GM23248 (cell line): ENCODE results near the gene HBQ1. TPM values are rescaled to one million over a fixed set of nuclear protein-coding genes. Genes with fewer than 3 reads are reported as not detected.
"Not testable (repeated sequence)": the region's sequence is repeated elsewhere in the genome, so short reads cannot be mapped to it uniquely, and the experiment has no call there.

Experiments
- DNase-seq: peaks from one replicate; pipeline ENCODE4 v3.0.0-alpha.2; 2015
- H2AFZ ChIP-seq: fragments of 200-600 bp; sonication (generic); 2 replicates; pipeline ENCODE4 v1.6.1; 2016; ENCODE audit warnings: antibody characterized with exemption
- H3F3A ChIP-seq: fragments of 200-600 bp; sonication (generic); 2 replicates; pipeline ENCODE4 v1.6.1; 2016; ENCODE audit warnings: mild to moderate bottlenecking, antibody characterized with exemption, mixed run types; ENCODE audit not compliant: insufficient read depth
- H3K27ac ChIP-seq: fragments of 200-600 bp; sonication (generic); 2 replicates; pipeline ENCODE4 v1.5.1; 2016; ENCODE audit warnings: mild to moderate bottlenecking
- H3K27me3 ChIP-seq: fragments of 200-600 bp; sonication (generic); replicated peaks from 2 replicates; pipeline ENCODE4 v1.6.1; 2016; ENCODE audit warnings: mild to moderate bottlenecking; ENCODE audit not compliant: insufficient read depth
- H3K36me3 ChIP-seq: fragments of 200-600 bp; sonication (generic); 2 replicates; pipeline ENCODE4 v1.6.1; 2016; ENCODE audit warnings: low read depth, mild to moderate bottlenecking
- H3K4me1 ChIP-seq: fragments of 200-600 bp; sonication (generic); 2 replicates; pipeline ENCODE4 v1.6.1; 2016; ENCODE audit warnings: mild to moderate bottlenecking; ENCODE audit not compliant: insufficient read depth
- H3K4me2 ChIP-seq: fragments of 200-600 bp; sonication (generic); one replicate; pipeline ENCODE4 v1.6.1; 2016; ENCODE audit warnings: mild to moderate bottlenecking; ENCODE audit not compliant: unreplicated experiment
- H3K4me3 ChIP-seq: fragments of 200-600 bp; sonication (generic); 2 replicates; pipeline ENCODE4 v1.5.1; 2016; ENCODE audit warnings: mild to moderate bottlenecking
- H3K79me2 ChIP-seq: fragments of 200-600 bp; sonication (generic); 2 replicates; pipeline ENCODE4 v1.6.1; 2016; ENCODE audit warnings: mild to moderate bottlenecking; ENCODE audit not compliant: insufficient read depth
- H3K9ac ChIP-seq: fragments of 200-600 bp; sonication (generic); 2 replicates; pipeline ENCODE4 v1.6.1; 2016; ENCODE audit warnings: mild to moderate bottlenecking
- H3K9me2 ChIP-seq: fragments of 200-600 bp; sonication (generic); 2 replicates; pipeline ENCODE4 v1.6.1; 2016; ENCODE audit warnings: mixed run types, mild to moderate bottlenecking, moderate library complexity; ENCODE audit not compliant: insufficient read depth
- H3K9me3 ChIP-seq: fragments of 200-600 bp; sonication (generic); one replicate; pipeline ENCODE4 v1.6.1; 2017; ENCODE audit warnings: low read depth
- H4K20me1 ChIP-seq: fragments of 200-600 bp; sonication (generic); 2 replicates; pipeline ENCODE4 v1.6.0; 2016; ENCODE audit not compliant: insufficient read depth
- EZH2 ChIP-seq: fragments of 200-600 bp; sonication (generic); IDR thresholded peaks from 2 replicates; pipeline ENCODE4 v1.6.1; 2018; ENCODE audit warnings: antibody characterized with exemption, mild to moderate bottlenecking; ENCODE audit not compliant: insufficient read depth, poor library complexity, severe bottlenecking
- EZH2phosphoT487 ChIP-seq: fragments of 200-600 bp; sonication (generic); IDR thresholded peaks from 2 replicates; pipeline ENCODE4 v1.6.1; 2018; ENCODE audit warnings: antibody characterized with exemption, moderate library complexity, mild to moderate bottlenecking, low read depth; ENCODE audit not compliant: insufficient read depth
- WGBS, 2 experiments: methylation state at CpG; one replicate each; pipeline ENCODE4 v1.1.6; 2015 to 2017; ENCODE audit warnings: low lambda C conversion rate in 2 of 2, low coverage in 1 of 2; ENCODE audit errors: missing lambda C conversion rate in 2 of 2; 5-methylcytosine and 5-hydroxymethylcytosine counted together
- in situ Hi-C: fragments of 300-500 bp; cut with MboI; formaldehyde crosslinking; loops from 2 replicates; pipeline ENCODE4 v1.15.0; 2020
- polyA plus RNA-seq: library from polyadenylated mRNA; unstranded; fragments of >200 nt; fragmentation: Nextera tagmentation; extraction: Ambion mirVana; gene quantifications from 2 replicates; pipeline ENCODE4 v1.2.1, GENCODE V29; 2016
- total RNA-seq: library from RNA; depleted of rRNA; stranded (reverse); fragments of >200 nt; shearing (Covaris generic); gene quantifications from 2 replicates; pipeline ENCODE4 v1.2.3, GENCODE V29; 2014

HBQ1 gene
- total and polyA plus RNA-seq, 2 experiments from 2014 or later: not detected

GRCh38 chr16:220021-220420 lies 39.8 kb downstream of the HBQ1 start:
- no peaks in the 10 kb centered on the region for H3K4me1 ChIP-seq
- no peaks in the 10 kb centered on the region for H3K9me2 ChIP-seq
- H3F3A ChIP-seq: peaks cover 11% of the 10 kb centered on the region
- H3K36me3 ChIP-seq: peaks cover 57% of the 10 kb centered on the region
- no peak overlapping the region for H3K4me3 ChIP-seq
- H3K79me2 ChIP-seq: peaks cover 100% of the 10 kb centered on the region
- no peak overlapping the region for H2AFZ ChIP-seq
- no peak for DNase-seq
- no peak overlapping the region for H3K27ac ChIP-seq
- no peak overlapping the region for H3K9ac ChIP-seq
- 83 to 87% methylated on average over 4 of the region's 4 CpGs for WGBS, 2 experiments
- no peaks in the 10 kb centered on the region for H4K20me1 ChIP-seq
- H3K9me3 ChIP-seq: no peaks in the 10 kb centered on the region
- no peak for TF ChIP-seq EZH2
- TF ChIP-seq EZH2phosphoT487: no peak
- no peak overlapping the region for H3K4me2 ChIP-seq
- in situ Hi-C loops: no loop called here
- H3K27me3 ChIP-seq: no peaks in the 10 kb centered on the region

- Histone ChIP-seq H3K4me2 (peak overlapping the region; percentile 95), H3K27ac (peak overlapping the region; percentile 94), H3K4me1 (peaks cover 10% of the 10 kb centered on the region), H3K27me3 (no peaks in the 10 kb centered on the region), H3K9me3 (no peaks in the 10 kb centered on the region), H3K9ac (peak overlapping the region; percentile 94), H4K20me1 (peaks cover 18% of the 10 kb centered on the region; the same call in 1 of the 2 replicates), H3F3A (no peaks in the 10 kb centered on the region; the same call in 1 of the 2 replicates), H2AFZ (peak overlapping the region; percentile 88), H3K9me2 (no peaks in the 10 kb centered on the region), H3K36me3 (peaks cover 30% of the 10 kb centered on the region), H3K79me2 (peaks cover 59% of the 10 kb centered on the region), H3K4me3 (peak overlapping the region; percentile 95)
- TF ChIP-seq EZH2: no peak
- no peak for TF ChIP-seq EZH2phosphoT487
- in situ Hi-C loops: no loop called here
- WGBS, 2 experiments: 9 to 13% methylated on average over 9 of the region's 9 CpGs
- peak; percentile 54 for DNase-seq
These were observed 48.0 kb downstream of the HBQ1 start for GRCh38 chr16:228151-228851.

- WGBS, 2 experiments: 2 to 3% methylated on average over 56 to 84 of the region's 88 CpGs
- Histone ChIP-seq H3K27ac (peak within 1 kb of the TSS; percentile 94), H3K27me3 (no peaks in the 10 kb centered on the region), H4K20me1 (peaks cover 18% of the 10 kb centered on the region; the same call in 1 of the 2 replicates), H3F3A (no peaks in the 10 kb centered on the region; the same call in 1 of the 2 replicates), H3K9ac (peak within 1 kb of the TSS; percentile 94), H2AFZ (peak within 1 kb of the TSS; percentile 88), H3K36me3 (peaks cover 22% of the 10 kb centered on the region; the same call in 1 of the 2 replicates), H3K4me2 (peak within 1 kb of the TSS; percentile 95), H3K79me2 (peaks cover 51% of the 10 kb centered on the region), H3K4me3 (peak within 1 kb of the TSS; percentile 95), H3K9me2 (no peaks in the 10 kb centered on the region), H3K9me3 (no peaks in the 10 kb centered on the region), H3K4me1 (peaks cover 10% of the 10 kb centered on the region)
- peak; percentile 96 for DNase-seq
- in situ Hi-C loops: no loop called here
- no peak for TF ChIP-seq EZH2
- no peak for TF ChIP-seq EZH2phosphoT487
These were observed 48.8 kb downstream of the HBQ1 start, which contains the start of gene LUC7L for GRCh38 chr16:228852-229730. Gene LUC7L, minus strand, starts transcription at chr16:229449. Its CDS starts 110 bp downstream, at chr16:229339.

GRCh38 chr16:229731-230281 lies 49.5 kb downstream of the HBQ1 start:
- WGBS, 2 experiments: 76 to 78% methylated on average over 22 of the region's 22 CpGs
- in situ Hi-C loops: no loop called here

GRCh38 chr16:230351-230750 lies 50.1 kb downstream of the HBQ1 start:
- H3K9me2 ChIP-seq, H3F3A ChIP-seq, H3K9ac ChIP-seq, H3K4me2 ChIP-seq, DNase-seq, H3K27me3 ChIP-seq, H2AFZ ChIP-seq, H3K4me3 ChIP-seq, H3K4me1 ChIP-seq, H3K9me3 ChIP-seq, in situ Hi-C loops, H3K27ac ChIP-seq: not testable (repeated sequence)
- Histone ChIP-seq H3K79me2 (peaks cover 39% of the 10 kb centered on the region), H3K36me3 (peaks cover 11% of the 10 kb centered on the region; the same call in 1 of the 2 replicates), H4K20me1 (peaks cover 18% of the 10 kb centered on the region; the same call in 1 of the 2 replicates)
- WGBS, 2 experiments: 86 to 89% methylated on average over 18 of the region's 18 CpGs

More at GRCh38 chr16:229731-230281, 49.5 kb downstream of the HBQ1 start:
- Histone ChIP-seq H3K4me2 (peak overlapping the region; percentile 95), H3K27ac (peak overlapping the region; percentile 94), H3F3A (no peaks in the 10 kb centered on the region; the same call in 1 of the 2 replicates), H3K9me2 (no peaks in the 10 kb centered on the region), H4K20me1 (peaks cover 18% of the 10 kb centered on the region; the same call in 1 of the 2 replicates), H3K27me3 (no peaks in the 10 kb centered on the region), H3K9ac (peak overlapping the region; percentile 94), H3K4me1 (peaks cover 10% of the 10 kb centered on the region), H3K4me3 (peak overlapping the region; percentile 95), H3K36me3 (peaks cover 15% of the 10 kb centered on the region; the same call in 1 of the 2 replicates), H3K9me3 (no peaks in the 10 kb centered on the region), H2AFZ (peak overlapping the region; percentile 88), H3K79me2 (peaks cover 44% of the 10 kb centered on the region)
- peak; percentile 37 for DNase-seq
- TF ChIP-seq EZH2phosphoT487 (no peak), EZH2 (no peak)
